ENCODE results near the gene RPS5. TPM values are rescaled to one million over a fixed set of nuclear protein-coding genes. Genes with fewer than 3 reads are reported as not detected.

Gene RPS5
- polyA plus RNA-seq, 2 of the 4 experiments (the other 2 are of a cell fraction): 2,123 to 2,475 TPM

- TF ChIP-seq NR3C1 (IDR thresholded peaks at IDR 0.05): no peak
- no peak for TF ChIP-seq HOXB13 (CRISPR knock-in tag; IDR thresholded peaks at IDR 0.05; ENCODE audit: low read depth)
- no peak for TF ChIP-seq KDM1A (IDR thresholded peaks at IDR 0.05; ENCODE audit: low read depth)
- no peak for TF ChIP-seq CEBPB (IDR thresholded peaks at IDR 0.05)
- no peak for TF ChIP-seq SMC3 (IDR thresholded peaks at IDR 0.05)
- CTCF ChIA-PET: interaction anchor here (0.6 to 1.3 kb wide), 3 partner anchors 9 to 60 kb away, joined by 3 to 4 read pairs (median 4); no protein-coding TSS in a partner anchor
- DNase-seq (ENCODE audit: low read depth in 1 of 2, low spot score in 1 of 2): no peak
- Histone ChIP-seq H3K27ac (no peak overlapping the region), H3K4me2 (no peak overlapping the region), H3K4me3 (no peak overlapping the region), H3K4me1 (no peaks in the 10 kb centered on the region), H3K9me3 (peaks cover 2% of the 10 kb centered on the region; the same call in 1 of the 3 replicates)
- FAIRE-seq: no peak
- no peak for ATAC-seq
- POLR2A ChIA-PET: no interaction called here
- WGBS (ENCODE audit: missing lambda C conversion rate): 56% methylated on average over 6 of the region's 6 CpGs
Observed at GRCh38 chr19:58354478-58355030, 32.5 kb upstream of the RPS5 start.

DNA sequence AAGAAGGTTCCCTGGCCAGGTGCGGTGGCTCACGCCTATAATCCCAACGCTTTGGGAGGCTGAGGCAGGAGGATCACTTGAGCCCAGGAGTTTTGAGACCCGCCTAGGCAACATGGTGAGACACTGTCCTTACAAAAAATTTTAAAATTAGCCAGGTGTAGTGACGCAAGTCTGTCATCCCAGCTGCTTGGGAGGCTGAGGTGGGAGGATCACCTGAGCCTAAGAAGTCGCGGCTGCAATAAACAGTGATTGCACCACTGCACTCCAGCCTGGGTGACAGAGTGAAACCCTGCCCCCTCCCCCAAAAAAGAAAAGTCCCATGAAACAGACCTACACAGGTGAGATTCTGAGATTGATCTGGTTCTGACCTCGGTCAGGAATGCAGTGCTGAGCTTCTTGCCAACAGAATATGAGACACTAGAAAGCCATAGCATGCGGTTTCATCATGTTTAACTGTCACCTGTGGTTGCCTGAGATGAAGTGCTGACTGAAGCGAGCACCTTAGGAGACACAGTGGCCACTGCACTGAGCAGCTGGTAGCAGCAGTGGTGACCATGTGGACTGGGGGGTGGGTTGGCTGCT lies 31.8 kb upstream of the RPS5 start:
- ATAC-seq: no peak

GRCh38 chr19:58355908-58356765 lies 30.9 kb upstream of the RPS5 start:
- Histone ChIP-seq H3K4me3 (no peak overlapping the region), H3K9me3 (peaks cover 2% of the 10 kb centered on the region; the same call in 1 of the 3 replicates), H3K4me1 (peaks cover under 1% of the 10 kb centered on the region; the same call in 1 of the 3 replicates), H3K27ac (no peak overlapping the region), H3K4me2 (no peak overlapping the region)
- no peak for FAIRE-seq
- TF ChIP-seq SREBF2 (IDR thresholded peaks at IDR 0.05): no peak
- ChIA-PET POLR2A (no interaction called here), CTCF (interaction anchor here (1.2 kb wide), 1 partner anchor 21 kb away, joined by 4 read pairs; no protein-coding TSS in a partner anchor)
- WGBS (ENCODE audit: missing lambda C conversion rate): 96% methylated on average over 89 of the region's 94 CpGs
- no peak for ATAC-seq
- DNase-seq (ENCODE audit: low read depth in 1 of 2, low spot score in 1 of 2): no peak

More for the DNA sequence above, 31.8 kb upstream of the RPS5 start:
- Histone ChIP-seq H3K4me2 (no peak overlapping the region), H3K27ac (no peak overlapping the region), H3K4me1 (no peaks in the 10 kb centered on the region), H3K4me3 (no peak overlapping the region), H3K9me3 (0 out of 3 replicates have a peak, but pooled peaks cover 2% of the 10 kb centered on the region)
- POLR2A ChIA-PET: no interaction called here
- FAIRE-seq (no peak), DNase-seq (ENCODE audit: low read depth in 1 of 2, low spot score in 1 of 2) (no peak)
- 86% methylated on average over 10 of the region's 10 CpGs for WGBS (ENCODE audit: missing lambda C conversion rate)
- no peak for TF ChIP-seq ATOH8 (CRISPR knock-in tag; IDR thresholded peaks at IDR 0.05; ENCODE audit: low read depth)
- TF ChIP-seq RCOR1 (IDR thresholded peaks at IDR 0.05; ENCODE audit: low read depth, low read length): no peak
- TF ChIP-seq JUN (IDR thresholded peaks at IDR 0.05): no peak
- no peak for TF ChIP-seq FOSL2 (IDR thresholded peaks at IDR 0.05)
- no peak for TF ChIP-seq FOSL2 (CRISPR knock-in tag; IDR thresholded peaks at IDR 0.05)
- no peak for TF ChIP-seq USF2 (IDR thresholded peaks at IDR 0.05)
- TF ChIP-seq HMGXB4 (CRISPR knock-in tag; IDR thresholded peaks at IDR 0.05; ENCODE audit: borderline replicate concordance): no peak
- no peak for TF ChIP-seq ZC3H11A (IDR thresholded peaks at IDR 0.05)
- TF ChIP-seq EHMT2 (IDR thresholded peaks at IDR 0.05; ENCODE audit: low read depth): no peak
- CTCF ChIA-PET: interaction anchor here (1.2 to 1.3 kb wide), 2 partner anchors 10 to 22 kb away, joined by 4 read pairs; no protein-coding TSS in a partner anchor

All from A549 (cell line).